IMR-90 (cell line): ENCODE measurements around the gene ANKRD16. TPM values are rescaled to one million over a fixed set of nuclear protein-coding genes. Genes with fewer than 3 reads are reported as not detected.

Source experiments
- ATAC-seq: fragments of 200-7000 bp; cut with Tn5 transposase; 2 replicates; pipeline ENCODE4 v1.9.1; 2020; ENCODE audit warnings: low read depth, mild to moderate bottlenecking, moderate library complexity
- BruUV-seq: library from RNA; stranded (reverse); fragments of 400-500 nt; replicated peaks from 2 replicates; lab custom pipeline; 2021; lab: Mats Ljungman, UMichigan
- CTCF ChIA-PET: fragments of 300-600 bp; formaldehyde crosslinking; extraction: SDS; loops from one replicate; lab custom pipeline; 2021; ENCODE audit warnings: antibody characterized with exemption; lab: Yijun Ruan, JAX
- POLR2A ChIA-PET: fragments of 300-600 bp; sonication (Branson Sonifier 250); formaldehyde crosslinking; loops from one replicate; lab custom pipeline; 2022; ENCODE audit warnings: antibody characterized with exemption; ENCODE audit not compliant: unreplicated experiment; lab: Charles Lee
- DNase-seq: peaks from one replicate; pipeline ENCODE4 v3.0.0; 2013
- H2AFZ ChIP-seq: replicated peaks from 2 replicates; pipeline ENCODE3; 2013; ENCODE audit warnings: low read length, mild to moderate bottlenecking; ENCODE audit not compliant: poor library complexity
- H2AK5ac ChIP-seq: 2 replicates; pipeline ENCODE4 v1.6.1; 2013; ENCODE audit warnings: low read depth, low read length, inconsistent platforms
- H2AK9ac ChIP-seq: replicated peaks from 2 replicates; pipeline ENCODE3; 2013; ENCODE audit warnings: mild to moderate bottlenecking, low read depth, low read length, moderate library complexity; ENCODE audit not compliant: poor library complexity
- H2BK120ac ChIP-seq: 2 replicates; pipeline ENCODE4 v1.6.1; 2013; ENCODE audit warnings: low read depth, low read length, inconsistent platforms
- H2BK15ac ChIP-seq: 3 replicates; pipeline ENCODE4 v1.6.1; 2013; ENCODE audit warnings: low read depth, low read length, inconsistent platforms
- H2BK20ac ChIP-seq: 2 replicates; pipeline ENCODE4 v1.6.1; 2013; ENCODE audit warnings: low read depth, mild to moderate bottlenecking, inconsistent platforms, low read length, moderate library complexity
- H2BK5ac ChIP-seq: 2 replicates; pipeline ENCODE4 v1.6.1; 2013; ENCODE audit warnings: mild to moderate bottlenecking, low read depth, low read length, inconsistent platforms; ENCODE audit not compliant: poor library complexity, severe bottlenecking
- H3K14ac ChIP-seq: replicated peaks from 2 replicates; pipeline ENCODE4 v1.6.1; 2013; ENCODE audit warnings: low read depth, low read length, inconsistent platforms
- H3K18ac ChIP-seq: 2 replicates; pipeline ENCODE4 v1.6.1; 2013; ENCODE audit warnings: low read depth, low read length, control low read depth
- H3K23ac ChIP-seq: 2 replicates; pipeline ENCODE4 v1.6.1; 2013; ENCODE audit warnings: low read depth, low read length, inconsistent platforms
- H3K27ac ChIP-seq: 2 replicates; pipeline ENCODE4 v1.5.1; 2013; ENCODE audit warnings: mild to moderate bottlenecking, control low read depth, low read length; ENCODE audit not compliant: insufficient read depth
- H3K27me3 ChIP-seq: 2 replicates; pipeline ENCODE4 v1.6.1; 2013; ENCODE audit warnings: low read length; ENCODE audit not compliant: control insufficient read depth, insufficient read depth
- H3K36me3 ChIP-seq: 2 replicates; pipeline ENCODE4 v1.6.1; 2013; ENCODE audit warnings: low read length, mixed read lengths; ENCODE audit not compliant: control insufficient read depth, insufficient read depth
- H3K4ac ChIP-seq: 2 replicates; pipeline ENCODE4 v1.6.1; 2013; ENCODE audit warnings: low read depth, low read length, inconsistent platforms
- H3K4me1 ChIP-seq: 2 replicates; pipeline ENCODE4 v1.6.1; 2013; ENCODE audit warnings: low read length, mixed read lengths; ENCODE audit not compliant: control insufficient read depth, insufficient read depth
- H3K4me2 ChIP-seq: 2 replicates; pipeline ENCODE4 v1.6.1; 2013; ENCODE audit warnings: low read depth, mild to moderate bottlenecking, control low read depth, low read length, moderate library complexity
- H3K4me3 ChIP-seq: 2 replicates; pipeline ENCODE4 v1.5.1; 2013; ENCODE audit warnings: low read depth, mild to moderate bottlenecking, control low read depth, low read length, moderate library complexity; ENCODE audit not compliant: insufficient read depth
- H3K56ac ChIP-seq: 2 replicates; pipeline ENCODE4 v1.6.1; 2013; ENCODE audit warnings: low read length, inconsistent platforms; ENCODE audit not compliant: insufficient read depth; ENCODE audit errors: extremely low read depth
- H3K79me1 ChIP-seq, 2 experiments: 2 replicates each; pipeline ENCODE4 v1.6.1; 2013; ENCODE audit warnings: low read length in 2 of 2, inconsistent platforms in 1 of 2, low read depth in 1 of 2
- H3K9ac ChIP-seq: 2 replicates; pipeline ENCODE4 v1.6.1; 2013; ENCODE audit warnings: low read depth, low read length, control low read depth
- H3K9me1 ChIP-seq: 2 replicates; pipeline ENCODE4 v1.6.1; 2013; ENCODE audit warnings: low read length, inconsistent platforms; ENCODE audit not compliant: insufficient read depth
- H3K9me3 ChIP-seq: 2 replicates; pipeline ENCODE4 v1.6.1; 2013; ENCODE audit warnings: low read length; ENCODE audit not compliant: control insufficient read depth, insufficient read depth
- H4K20me1 ChIP-seq: 2 replicates; pipeline ENCODE4 v1.6.1; 2013; ENCODE audit warnings: low read length, inconsistent platforms; ENCODE audit not compliant: insufficient read depth
- H4K5ac ChIP-seq: 2 replicates; pipeline ENCODE4 v1.6.1; 2013; ENCODE audit warnings: mild to moderate bottlenecking, low read depth, low read length, control low read depth
- H4K8ac ChIP-seq, 2 experiments: 2 replicates each; pipeline ENCODE4 v1.6.1; 2013; ENCODE audit warnings: low read depth in 2 of 2, low read length in 2 of 2, control low read depth in 1 of 2, inconsistent platforms in 1 of 2
- H4K91ac ChIP-seq: 2 replicates; pipeline ENCODE4 v1.6.1; 2013; ENCODE audit warnings: low read depth, low read length, inconsistent platforms; ENCODE audit not compliant: insufficient read depth
- BHLHE40 ChIP-seq: fragments of 150-350 bp; IDR thresholded peaks from 2 replicates; pipeline ENCODE4 v1.6.1; 2016; ENCODE audit warnings: mild to moderate bottlenecking, low read depth, low read length
- RCOR1 ChIP-seq: IDR thresholded peaks from 2 replicates; pipeline ENCODE4 v1.6.1; 2012; ENCODE audit warnings: mild to moderate bottlenecking, low read length, improper control_type of control experiment; ENCODE audit not compliant: insufficient replicate concordance
- RFX5 ChIP-seq: IDR thresholded peaks from 2 replicates; pipeline ENCODE4 v1.8.0; 2012; ENCODE audit warnings: low read depth, mild to moderate bottlenecking, low read length, moderate library complexity
- WGBS, 2 experiments: methylation state at CpG; one replicate each; pipeline versions ENCODE4 v1.1.5 to v1.1.7; 2013; ENCODE audit warnings: missing lambda C conversion rate in 2 of 2; ENCODE audit not compliant: insufficient read length in 1 of 2; ENCODE audit errors: extremely low coverage in 2 of 2; 5-methylcytosine and 5-hydroxymethylcytosine counted together
- dilution Hi-C: fragments of 300-500 bp; cut with HindIII; formaldehyde crosslinking; loops from one replicate; pipeline ENCODE4 v1.14.3; 2018; ENCODE audit warnings: low sequenced_read_pairs; ENCODE audit not compliant: unreplicated experiment
- in situ Hi-C: fragments of 300-500 bp; cut with MboI; formaldehyde crosslinking; loops from 3 replicates; pipeline ENCODE4 v1.14.3; 2019; ENCODE audit warnings: low sequenced_read_pairs, inconsistent platforms, mixed read lengths
- intact Hi-C: fragments of 100-400 bp; cut with micrococcal nuclease; formaldehyde crosslinking; loops from 2 replicates; pipeline ENCODE4 v1.10.0; 2022
- polyA plus RNA-seq, 3 experiments: library from polyadenylated mRNA; depleted of rRNA; stranded (reverse); fragments of >200 nt; gene quantifications; 2 replicates each; pipeline ENCODE4 v1.2.3, GENCODE V29; 2012; ENCODE audit warnings: low replicate concordance in 1 of 3
- total RNA-seq: library from RNA; depleted of rRNA; stranded (reverse); fragments of >200 nt; gene quantifications from 2 replicates; pipeline ENCODE4 v1.2.3, GENCODE V29; 2012

ANKRD16 gene
- total and polyA plus RNA-seq, 2 of the 4 experiments (the other 2 are of a cell fraction), result 5.1 to 5.7 TPM

DNA sequence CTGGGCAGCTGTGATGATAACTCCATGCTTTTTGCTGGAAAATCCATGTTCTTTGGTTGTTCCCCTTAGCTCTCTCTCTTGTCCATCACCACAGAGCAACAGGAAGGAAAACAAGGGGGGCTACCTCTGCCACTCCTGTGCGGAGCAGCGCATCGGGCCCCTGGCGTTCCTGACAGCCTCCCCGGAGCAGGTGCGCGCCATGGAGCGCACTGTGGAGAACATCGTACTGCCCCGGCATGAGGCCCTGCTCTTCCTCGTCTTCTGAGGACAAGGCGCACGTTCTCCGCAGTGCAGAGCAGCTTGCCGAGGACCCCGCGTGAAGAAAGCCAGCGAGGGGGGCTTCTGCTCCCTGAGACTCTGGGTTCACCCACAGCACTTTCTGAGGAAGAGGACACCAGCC lies 47.3 kb upstream of the ANKRD16 start:
- Histone ChIP-seq H3K4me2 (no peak overlapping the region), H3K36me3 (peaks cover 50% of the 10 kb centered on the region), H3K79me1 (peaks cover 4 to 12% of the 10 kb centered on the region in 2 experiments; a peak in 3 of 4 replicates), H3K18ac (no peak overlapping the region), H4K20me1 (no peaks in the 10 kb centered on the region; the same call in 1 of the 2 replicates), H4K5ac (no peak overlapping the region), H3K56ac (no peak overlapping the region), H2BK120ac (no peak overlapping the region), H4K8ac (no peak overlapping the region), H3K23ac (no peak overlapping the region), H3K4ac (no peak overlapping the region), H3K4me3 (no peak overlapping the region), H2AK5ac (no peak overlapping the region), H3K14ac (no peak overlapping the region), H3K9me1 (0 out of 2 replicates have a peak, but pooled peaks cover 7% of the 10 kb centered on the region), H2BK20ac (no peak overlapping the region), H3K9me3 (no peaks in the 10 kb centered on the region), H2AK9ac (no peak overlapping the region), H3K27me3 (no peaks in the 10 kb centered on the region), H3K4me1 (no peaks in the 10 kb centered on the region), H2BK15ac (no peak overlapping the region), H2AFZ (no peak overlapping the region), H4K91ac (no peak overlapping the region), H2BK5ac (no peak overlapping the region), H3K27ac (no peak overlapping the region), H3K9ac (no peak overlapping the region)
- WGBS, 2 experiments, result 100% methylated on average over 4 of the region's 18 CpGs; no CpG with 5 or more reads in 1 of the 2 experiments
- DNase-seq (no peak), ATAC-seq (no peak)
- intact Hi-C loops (no loop called here), in situ Hi-C loops (no loop called here), dilution Hi-C loops (no loop called here)
- TF ChIP-seq RFX5 (no peak), BHLHE40 (no peak), RCOR1 (no peak)
- ChIA-PET POLR2A (no interaction called here), CTCF (no interaction called here)
- no TSS peak for BruUV-seq
